Activated CD4-positive, CD25-positive, alpha-beta regulatory T cell treated with anti-CD3 and anti-CD28 coated beads, Interleukin-2, amount 50 U/mL, for 24 hours (primary cell): ENCODE results near the gene NGLY1.

Experiments used
- ATAC-seq, 2 donors: fragments of 150-1000 bp; cut with Tn5 transposase; one replicate each; pipeline ENCODE4 v1.10.0; 2021; ENCODE audit warnings: mild to moderate bottlenecking in 1 of 2, moderate library complexity in 1 of 2

The NGLY1 gene

GRCh38 chr3:25782938-25783660 is at the start of gene NGLY1:
NGLY1 (minus strand) TSS chr3:25783443; CDS start chr3:25783390, 53 bp downstream.
- ATAC-seq: peak; percentile 93 to 95

- no peak for ATAC-seq
These were observed 48.3 kb upstream of the NGLY1 start for GRCh38 chr3:25831578-25831977.

DNA sequence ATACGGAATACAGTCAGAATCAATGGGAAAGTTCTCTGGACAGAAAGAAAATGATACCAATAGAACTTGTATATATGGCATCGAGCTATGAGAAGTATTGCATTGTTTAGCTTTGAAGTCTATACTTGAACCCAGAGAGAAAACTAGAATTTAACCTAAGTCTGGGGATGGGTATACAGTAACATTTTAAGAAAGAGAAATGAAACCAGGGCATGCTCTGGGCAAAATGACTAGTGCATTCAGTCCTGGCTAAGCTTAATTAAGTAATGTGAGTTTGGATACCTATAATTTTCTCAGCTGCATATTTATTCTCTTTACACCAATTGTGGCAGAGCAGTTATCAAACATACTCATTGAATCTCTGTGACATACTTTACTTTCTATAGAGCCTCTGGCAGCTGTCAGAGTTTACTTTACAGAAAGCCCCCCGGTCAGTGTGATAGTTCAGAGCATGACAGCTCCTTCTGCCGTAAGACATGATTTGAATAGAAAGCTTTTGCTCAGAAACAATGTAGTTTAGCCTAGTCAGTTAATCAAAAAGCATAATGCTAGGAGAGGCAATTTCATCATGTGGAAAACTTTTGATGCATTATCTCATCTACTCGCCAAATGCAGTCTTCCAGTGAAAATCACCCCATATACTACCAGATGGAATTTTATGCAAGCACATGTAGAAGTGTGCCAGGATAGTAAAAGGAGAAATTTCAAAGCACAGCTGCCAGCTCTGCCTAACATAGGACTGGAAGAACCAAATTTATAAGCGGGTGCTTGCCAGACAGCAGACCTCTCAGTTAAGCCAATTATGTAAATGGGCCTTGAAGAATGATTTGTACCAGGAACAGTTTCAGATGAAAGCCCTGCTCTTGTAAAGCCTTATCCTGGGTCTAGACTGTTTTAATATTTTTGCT is 47.4 kb upstream of the NGLY1 start:
- ATAC-seq: no peak

DNA sequence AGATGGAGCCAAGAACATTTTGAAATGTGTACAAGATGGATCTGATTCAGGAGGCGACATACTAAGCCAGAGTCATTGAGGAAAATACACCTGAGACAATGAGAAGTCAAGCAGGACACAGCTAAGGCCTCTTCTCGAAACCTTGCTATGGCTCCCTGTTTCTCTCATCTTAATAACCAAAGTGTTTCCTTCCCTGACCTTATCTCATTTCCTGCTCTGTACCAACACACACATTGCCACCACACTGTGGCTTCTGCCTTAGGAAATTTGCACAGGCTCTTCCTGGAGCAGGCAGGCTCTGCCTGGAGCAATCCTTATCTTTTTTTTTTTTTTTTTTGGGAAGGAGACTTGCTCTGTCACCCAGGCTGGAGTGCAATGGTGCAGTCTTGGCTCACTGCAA is 43.3 kb upstream of the NGLY1 start:
- ATAC-seq: no peak

GRCh38 chr3:25823314-25823713 is 40.1 kb upstream of the NGLY1 start:
- ATAC-seq: no peak

- no peak for ATAC-seq
These were observed 38.7 kb upstream of the NGLY1 start for GRCh38 chr3:25821746-25822573.

DNA sequence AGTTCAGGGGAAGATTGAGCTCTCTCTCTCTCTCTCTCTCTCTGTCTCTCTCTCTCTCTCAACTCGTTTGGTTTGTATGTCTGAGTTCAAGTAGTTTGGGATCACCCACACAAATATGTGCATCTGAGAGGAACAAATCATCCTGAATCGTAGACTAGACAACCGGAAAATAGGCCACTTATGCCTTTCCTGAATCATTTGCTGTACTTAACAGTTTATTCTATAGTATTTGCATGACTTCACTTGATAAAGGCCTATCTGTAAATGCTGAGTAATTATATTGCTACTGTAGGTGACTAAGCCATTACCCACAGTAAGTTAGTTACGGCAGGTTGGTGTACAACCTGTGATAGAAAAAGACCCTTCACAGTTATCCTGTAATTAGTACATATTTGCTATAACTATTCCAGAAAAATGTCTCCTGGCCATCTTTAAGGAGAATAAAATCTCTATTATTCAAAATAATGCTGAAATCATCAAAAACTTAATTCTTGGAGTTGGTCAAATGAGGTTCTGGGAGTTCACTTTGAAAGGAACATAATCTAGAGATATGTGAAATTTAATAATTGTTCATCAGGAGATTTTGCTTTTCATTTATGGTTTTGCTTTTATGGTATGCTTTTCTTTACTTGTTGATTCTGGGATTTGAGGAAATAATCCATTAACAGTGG is 37.7 kb upstream of the NGLY1 start:
- no peak for ATAC-seq

DNA sequence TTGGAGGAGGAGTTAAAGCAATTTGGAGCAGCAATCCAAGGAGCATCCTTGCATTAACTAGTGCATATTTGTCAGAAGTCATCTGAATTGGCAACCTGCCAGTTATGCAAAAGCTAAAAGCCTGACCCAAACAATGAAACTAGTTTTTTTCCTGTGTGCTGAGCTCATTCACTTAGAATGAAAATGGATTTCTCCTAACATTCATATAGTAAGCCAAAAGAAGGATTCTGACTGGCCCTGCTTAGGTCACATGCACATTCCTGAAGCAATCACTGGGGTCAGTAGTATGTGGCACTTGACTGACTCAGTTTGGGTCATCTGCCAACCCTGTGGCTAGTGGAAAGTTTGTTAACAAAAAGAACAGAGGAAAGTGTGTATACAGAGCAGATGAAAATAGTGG is 37.1 kb upstream of the NGLY1 start:
- no peak for ATAC-seq

DNA sequence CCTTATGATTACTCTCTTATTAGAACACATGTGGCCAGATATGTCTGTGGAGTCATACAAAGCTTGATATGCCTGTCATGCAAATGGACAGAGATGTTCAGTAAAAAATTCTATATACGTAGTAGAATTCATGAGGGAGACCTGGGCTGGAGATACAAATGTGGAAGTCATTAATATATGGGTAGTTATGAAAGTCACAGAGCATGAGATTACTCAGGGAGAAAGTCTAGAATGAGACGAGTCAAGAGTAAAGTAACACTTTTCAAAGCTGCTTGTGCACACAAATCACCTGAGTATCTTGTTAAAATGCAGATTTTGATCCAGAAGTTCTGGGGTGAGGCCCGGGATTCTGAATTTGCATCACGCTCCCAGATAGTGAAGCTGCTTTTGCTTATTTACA is 35.1 kb upstream of the NGLY1 start:
- no peak for ATAC-seq

GRCh38 chr3:25817638-25818037 is 34.4 kb upstream of the NGLY1 start:
- peak in 1 of 2 donors; percentile 44 for ATAC-seq

DNA sequence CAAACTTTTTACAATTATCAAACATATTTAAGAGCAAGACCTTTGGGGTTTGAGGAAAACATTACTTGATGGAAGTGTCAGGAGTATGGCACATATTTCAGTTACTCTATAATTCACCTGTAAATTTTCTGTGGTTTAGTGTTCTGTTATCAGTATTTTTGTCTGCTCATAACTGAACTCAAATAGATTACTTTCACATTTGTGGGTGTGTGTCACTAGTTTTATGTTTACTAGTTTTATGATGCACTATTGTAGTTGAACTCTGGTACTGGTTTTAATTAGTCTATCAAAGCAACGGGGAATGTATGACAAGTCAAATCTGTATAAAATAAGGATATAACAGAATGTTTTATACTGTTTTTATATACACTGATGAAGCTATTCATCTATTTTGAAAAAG is 33.9 kb upstream of the NGLY1 start:
- peak; percentile 70 to 75 for ATAC-seq

GRCh38 chr3:25812644-25813043 is 29.4 kb upstream of the NGLY1 start:
- no peak for ATAC-seq

DNA sequence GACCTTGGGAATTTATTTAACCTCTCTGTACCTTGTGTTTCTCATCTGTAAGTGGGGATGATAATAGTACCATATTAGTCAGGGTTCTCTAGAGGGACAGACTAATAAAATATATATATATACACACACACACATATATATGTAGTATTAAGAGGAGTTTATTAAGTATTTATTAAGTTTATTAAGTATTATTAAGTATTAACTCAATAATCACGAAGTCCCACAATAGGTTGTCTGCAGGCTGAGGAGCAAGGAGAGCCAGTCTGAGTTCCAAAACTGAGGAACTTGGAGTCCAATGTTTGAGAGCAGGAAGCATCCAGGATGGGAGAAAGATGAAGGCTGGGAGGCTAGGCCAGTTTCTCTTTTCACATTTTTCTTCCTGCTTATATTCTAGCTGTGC is 21.4 kb upstream of the NGLY1 start:
- no peak for ATAC-seq

DNA sequence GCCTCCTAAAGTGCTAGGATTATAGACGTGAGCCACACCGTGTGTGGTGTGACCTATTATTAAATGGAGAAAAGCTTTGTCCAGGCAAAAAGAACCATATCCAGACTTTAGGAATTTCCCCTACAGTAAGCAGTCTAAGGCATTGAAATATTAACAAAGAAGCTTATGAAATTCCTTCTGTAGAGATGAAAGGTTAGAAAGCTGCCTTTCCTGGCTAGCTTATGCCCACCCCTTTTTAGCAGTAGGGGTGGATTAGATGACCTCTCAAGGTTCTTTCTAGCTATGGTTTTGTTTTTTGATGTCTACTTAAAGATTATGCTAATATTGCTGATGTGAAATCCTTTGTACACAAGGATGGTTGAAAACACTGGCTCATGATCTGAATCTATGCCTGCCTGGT is 20.6 kb upstream of the NGLY1 start:
- no peak for ATAC-seq

GRCh38 chr3:25801786-25802185 is 18.5 kb upstream of the NGLY1 start:
- no peak for ATAC-seq

GRCh38 chr3:25789596-25790556 is 6.6 kb upstream of the NGLY1 start, which contains the start of gene OXSM:
OXSM (plus strand) TSS chr3:25790090; CDS start chr3:25791021, 931 bp downstream.
- peak; percentile 93 to 96 for ATAC-seq

- no peak for ATAC-seq
These were observed 6.0 kb upstream of the NGLY1 start for GRCh38 chr3:25789209-25789595.

- ATAC-seq: no peak
These were observed 4.4 kb upstream of the NGLY1 start for GRCh38 chr3:25787689-25788088.

GRCh38 chr3:25785826-25786225 is 2.6 kb upstream of the NGLY1 start:
- ATAC-seq: no peak

GRCh38 chr3:25784971-25785370 is 1.7 kb upstream of the NGLY1 start:
- ATAC-seq: no peak
